GM19025 (cell line): ENCODE results near the gene MRPL23.

Experiments
- ATAC-seq: cut with Tn5 transposase; IDR thresholded peaks from one replicate; pipeline ENCODE4 v1.9.1; 2021; ENCODE audit warnings: mild to moderate bottlenecking, low read depth, moderate library complexity; ENCODE audit not compliant: unreplicated experiment

MRPL23 gene

DNA sequence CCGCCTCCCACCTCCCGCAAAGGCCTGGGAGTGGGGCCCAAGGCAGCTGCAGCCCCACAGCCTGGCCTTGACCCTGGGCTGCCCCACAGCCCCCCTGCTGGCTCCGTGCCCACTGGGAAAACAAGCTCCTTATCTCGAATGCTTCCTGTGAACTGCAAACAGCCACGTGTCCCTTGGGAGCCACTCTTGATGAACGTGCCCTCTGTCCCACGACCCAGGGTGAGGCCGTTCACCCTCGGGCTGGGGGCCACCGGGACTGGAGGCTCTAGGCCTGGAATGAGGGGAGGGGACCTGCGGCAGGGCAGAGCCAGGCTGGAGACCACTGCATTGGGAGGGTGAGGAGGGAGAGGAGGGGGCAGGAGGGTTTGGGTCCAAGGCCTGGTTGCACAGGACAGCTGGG, 41.0 kb downstream of the MRPL23 start:
- no peak for ATAC-seq

DNA sequence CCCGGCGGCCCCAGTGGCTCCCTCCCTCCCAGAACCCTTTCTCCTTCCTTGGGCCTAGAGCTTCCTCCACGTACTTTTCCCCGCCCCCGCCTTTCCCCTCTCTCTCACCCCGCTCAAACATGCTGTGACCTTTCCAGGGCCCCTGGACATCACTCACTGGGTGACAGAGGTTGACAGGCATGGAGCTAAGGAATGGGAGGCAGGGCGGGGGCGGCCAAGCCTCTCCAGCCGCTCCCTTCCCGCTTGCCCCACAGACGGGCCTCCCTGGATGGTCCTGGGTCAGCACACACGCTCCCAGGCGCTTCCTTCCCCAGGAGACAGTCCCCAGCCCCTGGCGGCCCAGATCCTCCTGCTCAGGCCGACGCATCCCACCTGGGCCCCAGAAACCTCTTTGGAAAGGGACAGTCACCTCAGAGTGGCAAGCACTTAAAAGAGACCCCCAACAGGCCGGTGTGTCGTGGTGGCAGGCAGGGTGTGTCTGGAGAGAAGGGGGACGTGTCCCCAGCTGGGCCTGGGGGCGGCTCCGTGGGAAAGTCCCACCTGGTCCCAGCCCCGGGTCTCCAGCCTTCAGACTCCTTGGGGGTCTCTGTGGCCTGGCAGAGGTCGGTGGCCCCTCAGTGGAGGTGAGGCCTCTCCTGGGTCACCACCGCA, 41.7 kb downstream of the MRPL23 start:
- no peak for ATAC-seq

DNA sequence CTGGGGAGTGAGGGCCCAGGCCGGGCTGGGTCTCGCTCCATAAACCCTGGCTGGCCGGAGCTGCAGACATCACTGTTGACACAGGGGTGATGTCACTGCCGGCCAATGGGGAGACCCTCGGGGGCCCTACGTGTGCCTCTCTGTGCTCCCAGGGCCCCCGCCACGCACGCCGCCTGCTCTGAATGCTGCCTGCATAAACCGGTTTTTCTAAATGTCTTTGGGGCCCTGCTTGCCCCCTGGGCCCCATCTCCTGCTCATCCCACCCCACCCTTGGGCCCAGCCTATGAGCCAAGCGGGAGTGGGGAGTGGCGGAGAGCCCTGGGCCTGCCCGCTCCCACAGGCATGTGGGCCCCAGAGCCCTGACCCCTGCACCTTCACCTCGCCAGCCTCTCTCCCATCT, 42.8 kb downstream of the MRPL23 start:
- no peak for ATAC-seq

DNA sequence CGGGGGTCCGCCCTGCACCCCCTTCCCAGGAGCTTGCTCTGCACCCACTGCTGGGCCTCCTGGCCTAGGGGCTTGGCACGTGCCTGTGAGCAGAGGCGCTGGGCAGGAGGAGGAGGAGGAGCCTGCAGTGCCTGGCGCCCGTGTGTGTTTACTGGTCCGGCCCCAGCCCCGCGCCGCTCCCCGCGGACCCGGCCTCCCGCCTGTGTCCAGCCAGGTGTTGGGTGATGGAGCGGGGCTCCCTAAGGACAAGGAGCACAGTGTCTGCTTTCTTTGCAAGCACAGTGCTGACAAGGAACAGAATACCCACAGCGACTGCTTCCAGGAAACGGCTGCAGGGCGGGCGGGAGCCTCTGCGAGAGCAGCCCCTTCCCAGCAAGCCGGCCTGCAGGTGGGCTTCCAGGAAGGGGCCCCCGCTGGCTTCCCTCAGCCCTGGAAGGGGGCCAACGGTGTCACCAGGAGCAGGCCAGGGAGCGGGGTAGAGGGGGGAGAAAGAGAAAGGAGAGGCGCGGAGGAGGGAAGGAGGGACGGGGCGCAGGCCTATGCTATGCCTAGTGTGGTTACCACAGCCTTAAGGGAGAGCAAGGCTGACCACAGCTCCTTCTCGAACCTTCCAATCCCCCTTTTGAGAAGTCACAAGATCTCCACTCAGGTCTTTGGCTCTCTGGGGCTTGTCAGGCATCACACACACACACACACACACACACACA, 43.9 kb downstream of the MRPL23 start:
- no peak for ATAC-seq

DNA sequence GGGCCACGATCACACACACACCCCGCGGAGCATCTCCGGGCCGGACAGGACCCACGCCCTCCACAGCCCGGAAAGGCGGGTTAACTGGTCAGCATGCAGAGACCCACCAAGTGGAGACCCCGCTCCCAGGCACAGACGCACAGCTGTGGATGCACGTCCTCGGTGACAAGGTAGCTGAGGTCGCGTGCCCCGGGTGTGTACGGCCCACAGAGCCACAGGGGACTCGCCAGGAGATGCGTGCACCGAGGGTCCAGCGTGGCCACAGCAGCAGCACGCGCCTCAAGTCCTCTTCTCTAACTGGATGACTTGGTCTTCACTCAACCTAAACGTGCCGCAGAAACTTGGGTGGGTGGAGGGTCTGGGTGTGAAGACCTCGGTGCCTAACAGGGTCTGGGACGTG, 45.0 kb downstream of the MRPL23 start:
- no peak for ATAC-seq

DNA sequence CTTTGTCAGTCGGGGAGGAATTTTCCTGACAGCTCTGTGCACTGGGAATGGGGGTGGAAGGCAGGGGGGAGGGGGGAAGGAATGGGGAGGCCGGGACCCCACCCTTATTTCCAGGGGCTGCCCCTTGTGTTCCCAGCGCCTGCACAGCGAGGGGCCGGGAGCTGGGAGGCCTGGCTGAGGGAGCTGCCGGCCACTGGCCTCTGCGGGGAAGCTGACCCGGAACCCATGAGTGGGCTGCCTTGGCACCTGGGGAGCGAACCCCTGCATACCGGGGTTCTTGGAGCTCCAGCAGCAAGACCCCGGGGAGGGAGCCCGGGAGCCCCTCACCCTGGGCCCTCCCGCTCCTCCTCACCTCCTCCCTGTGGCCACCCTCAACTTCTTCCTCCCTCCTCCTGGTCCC, 47.0 kb downstream of the MRPL23 start:
- ATAC-seq, result no peak

DNA sequence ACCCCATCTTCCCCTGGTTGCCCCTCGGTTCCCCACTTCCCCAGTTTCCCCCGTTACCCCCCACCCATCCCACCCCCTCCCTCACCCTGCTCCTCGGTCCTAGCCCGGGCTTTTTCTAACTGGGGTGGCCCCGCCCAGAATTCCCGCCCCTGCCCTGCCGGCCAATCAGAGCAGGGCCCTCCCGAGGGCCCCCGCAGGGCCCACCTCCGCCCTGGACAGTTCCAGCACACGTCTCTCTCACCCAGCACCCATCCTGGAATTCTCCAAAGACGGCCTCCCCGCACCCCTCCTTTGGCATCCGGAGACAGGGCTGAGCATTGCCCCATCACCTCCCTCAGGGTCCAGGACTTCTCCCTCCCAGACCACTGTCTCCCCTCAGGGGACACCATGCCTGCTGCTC, 50.6 kb downstream of the MRPL23 start, which contains the start of gene H19:
TSS of gene H19 (minus strand) at position 88 of the 400 bp plus-strand sequence.
- no peak for ATAC-seq

DNA sequence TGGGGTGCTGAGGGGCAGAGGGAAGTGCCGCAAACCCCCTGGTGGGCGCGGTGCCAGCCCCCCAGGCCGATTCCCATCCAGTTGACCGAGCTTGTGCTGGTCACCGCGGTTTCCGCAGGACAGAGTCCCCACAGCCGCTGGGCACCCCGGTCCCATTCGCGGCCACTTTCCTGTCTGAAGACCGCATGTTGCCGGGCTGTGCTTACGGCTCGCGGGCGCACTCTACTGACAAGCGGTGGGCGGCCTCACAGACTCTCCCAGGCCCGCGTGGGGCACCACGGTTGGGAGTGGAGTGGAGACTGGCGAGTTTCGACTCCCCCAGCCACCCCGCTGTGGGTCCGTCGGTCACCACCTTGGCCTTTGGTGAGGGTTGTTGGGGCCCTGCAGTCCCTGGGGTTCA, 51.2 kb downstream of the MRPL23 start:
- no peak for ATAC-seq

DNA sequence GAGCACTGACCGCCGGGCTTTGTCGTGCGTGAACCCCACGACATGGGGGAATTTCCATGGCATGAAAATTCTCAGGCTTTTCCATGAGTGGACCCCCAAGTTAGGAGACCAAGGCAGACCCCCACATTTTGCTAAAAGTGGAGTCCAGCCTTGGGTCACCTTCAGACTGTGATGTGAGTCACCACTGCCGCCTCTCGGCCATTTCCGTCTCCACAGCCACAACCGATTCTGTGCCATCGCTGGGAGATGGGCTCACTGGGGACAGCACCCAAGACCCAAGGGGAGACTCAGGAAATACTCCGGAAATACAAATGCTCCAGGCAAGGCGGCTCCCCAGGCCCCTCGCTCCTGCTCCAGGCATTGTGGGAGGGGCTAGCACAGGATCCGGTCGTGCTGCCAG, 51.7 kb downstream of the MRPL23 start:
- ATAC-seq, result no peak

DNA sequence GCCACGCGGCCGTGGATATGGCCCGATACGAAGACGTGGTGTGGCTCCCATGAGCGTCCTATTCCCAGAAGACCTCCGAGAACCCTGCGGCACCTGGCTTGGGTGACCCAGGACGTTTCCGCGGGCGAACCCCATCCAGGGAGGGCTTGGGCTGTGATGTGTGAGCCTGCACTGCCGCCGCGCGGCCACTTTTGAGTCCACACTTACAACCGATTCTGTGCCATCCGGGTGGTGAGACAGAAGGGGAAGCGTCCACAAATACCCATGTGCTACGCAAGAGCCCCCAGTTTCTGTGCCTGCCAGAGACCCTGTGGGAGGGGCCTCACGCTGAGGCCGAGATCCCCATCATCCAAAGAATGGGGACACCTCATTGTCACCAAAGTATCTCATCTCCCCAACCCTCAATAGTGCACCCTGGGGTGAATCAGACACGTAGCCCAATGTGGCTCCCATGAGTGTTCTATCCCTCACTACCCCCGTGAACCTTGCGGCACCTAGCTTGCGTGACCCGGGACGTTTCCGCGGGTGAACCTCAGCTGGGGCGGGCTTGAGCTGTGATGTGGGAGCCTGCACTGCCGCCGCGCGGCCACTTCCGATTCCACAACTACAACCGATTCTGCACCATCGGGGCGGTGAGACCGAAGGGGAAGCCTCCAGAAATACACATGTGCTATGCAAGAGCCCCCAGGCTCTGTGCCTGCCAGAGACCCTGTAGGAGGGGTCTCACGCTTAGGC, 55.1 kb downstream of the MRPL23 start:
- ATAC-seq, result no peak

DNA sequence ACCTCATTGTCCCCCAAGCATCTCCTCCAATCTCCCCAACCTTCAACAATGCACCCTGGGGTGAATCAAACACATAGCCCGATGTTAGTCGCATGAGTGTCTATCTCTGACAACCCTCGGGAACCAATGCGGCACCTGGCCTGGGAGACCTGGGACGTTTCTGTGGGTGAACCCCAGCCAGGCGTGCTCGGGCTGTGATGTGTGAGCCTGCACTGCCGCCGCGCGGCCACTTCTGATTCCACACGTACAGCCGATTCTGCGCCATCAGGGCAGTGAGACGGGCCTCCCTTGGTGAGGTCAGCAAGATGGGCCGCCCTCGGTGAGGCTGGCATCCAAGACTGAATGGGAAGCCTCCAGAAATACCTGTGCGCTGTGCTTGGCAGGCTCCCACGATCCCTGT, 55.7 kb downstream of the MRPL23 start:
- ATAC-seq, result no peak

DNA sequence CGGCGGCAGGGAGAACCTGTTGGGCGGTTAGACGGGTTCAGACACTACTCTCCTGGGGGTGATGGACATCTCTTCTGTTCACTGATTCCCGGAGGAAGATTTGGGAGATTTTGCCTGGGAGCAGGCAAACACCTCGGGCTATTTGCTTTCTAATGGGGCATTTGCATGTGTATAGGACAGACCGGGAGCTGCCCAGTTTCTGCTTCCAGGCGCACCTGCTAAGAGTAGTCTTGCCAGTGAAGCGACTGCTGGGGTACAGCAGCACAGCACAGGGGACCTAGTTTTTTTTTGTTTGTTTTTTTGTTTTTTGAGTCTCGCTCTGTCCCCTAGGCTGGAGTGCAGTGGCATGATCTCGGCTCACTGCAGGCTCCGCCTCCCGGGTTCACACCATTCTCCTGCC, 57.3 kb downstream of the MRPL23 start:
- ATAC-seq, result no peak
